SK-N-SH (cell line): ENCODE results near the gene ZBTB16.

Experiments used
- CHD2 ChIP-seq: fragments of 150-350 bp; IDR thresholded peaks from 2 replicates; pipeline ENCODE4 v1.6.1; 2018; ENCODE audit warnings: low read length; ENCODE audit not compliant: partially characterized antibody
- GABPA ChIP-seq: IDR thresholded peaks from 2 replicates; pipeline ENCODE4 v1.4.0; 2012; ENCODE audit warnings: low read depth, mild to moderate bottlenecking
- GATA2 ChIP-seq: sonication (generic); formaldehyde crosslinking; IDR thresholded peaks from 2 replicates; pipeline ENCODE4 v1.5.0; 2020; ENCODE audit warnings: mild to moderate bottlenecking, missing genetic modification reagents
- JUND ChIP-seq: IDR thresholded peaks from 2 replicates; pipeline ENCODE4 v1.4.0; 2012
- MXI1 ChIP-seq: IDR thresholded peaks from 2 replicates; pipeline ENCODE4 v1.6.1; 2012; ENCODE audit warnings: mild to moderate bottlenecking, low read depth, low read length, improper control_type of control experiment
- NRF1 ChIP-seq: IDR thresholded peaks from 2 replicates; pipeline ENCODE4 v1.6.1; 2012; ENCODE audit warnings: low read depth, mild to moderate bottlenecking, low read length
- TAF1 ChIP-seq: IDR thresholded peaks from 2 replicates; pipeline ENCODE4 v1.6.1; 2012; ENCODE audit warnings: low read depth, mild to moderate bottlenecking, low read length, moderate library complexity, borderline replicate concordance
- YY1 ChIP-seq: IDR thresholded peaks from 2 replicates; pipeline ENCODE4 v1.4.0; 2012; ENCODE audit warnings: low read depth, mild to moderate bottlenecking
- TF ChIP-seq, protein P1 (sequence below): fragments of 200-600 bp; sonication (generic); IDR thresholded peaks from 2 replicates; pipeline ENCODE4 v1.6.1; 2017; ENCODE audit warnings: antibody characterized with exemption, mild to moderate bottlenecking, moderate library complexity
- TF ChIP-seq, protein P2 (sequence below): IDR thresholded peaks from 2 replicates; pipeline ENCODE4 v1.4.0; 2012; ENCODE audit warnings: low read depth
- TF ChIP-seq, protein P3 (sequence below): IDR thresholded peaks from 2 replicates; pipeline ENCODE4 v1.4.0; 2012; ENCODE audit warnings: low read depth, borderline replicate concordance

DNA sequence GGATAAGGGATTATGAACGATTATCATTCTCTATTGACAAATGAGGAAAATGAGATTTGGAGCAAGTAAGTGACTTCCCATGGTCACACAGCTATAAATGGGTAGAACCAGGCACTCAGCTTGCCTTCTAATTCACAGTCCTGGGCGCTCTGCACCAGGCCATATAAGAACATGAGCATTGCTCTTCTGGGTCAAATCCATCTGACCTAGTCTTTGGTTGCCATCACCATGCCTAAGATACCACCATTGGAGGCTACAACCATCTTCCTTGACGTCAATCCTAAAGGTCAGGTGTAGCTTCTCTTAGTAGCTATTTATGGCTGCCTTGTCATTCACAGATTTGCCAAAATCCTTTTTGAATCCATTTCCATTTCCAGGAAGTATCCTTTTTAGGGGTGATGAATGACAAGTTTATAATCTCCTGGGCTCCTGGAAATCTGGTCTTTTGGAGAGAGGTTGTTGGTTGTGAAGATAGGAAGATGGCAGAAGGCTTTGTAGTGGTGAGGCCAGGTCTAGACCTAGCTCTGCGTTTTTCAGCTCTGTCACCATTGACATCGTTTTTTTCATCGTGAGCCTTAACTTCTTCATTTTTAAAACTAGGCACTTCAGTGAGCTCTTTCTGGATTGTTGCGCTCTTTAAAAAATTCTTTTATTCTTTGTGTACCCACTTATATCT is 11.1 kb downstream of the ZBTB16 start:
- TF ChIP-seq YY1 (no peak), MXI1 (no peak), CHD2 (no peak), GATA2 (CRISPR knock-in tag) (no peak), GABPA (no peak), TAF1 (no peak), JUND (no peak), NRF1 (no peak)
- TF ChIP-seq, protein P1, sequence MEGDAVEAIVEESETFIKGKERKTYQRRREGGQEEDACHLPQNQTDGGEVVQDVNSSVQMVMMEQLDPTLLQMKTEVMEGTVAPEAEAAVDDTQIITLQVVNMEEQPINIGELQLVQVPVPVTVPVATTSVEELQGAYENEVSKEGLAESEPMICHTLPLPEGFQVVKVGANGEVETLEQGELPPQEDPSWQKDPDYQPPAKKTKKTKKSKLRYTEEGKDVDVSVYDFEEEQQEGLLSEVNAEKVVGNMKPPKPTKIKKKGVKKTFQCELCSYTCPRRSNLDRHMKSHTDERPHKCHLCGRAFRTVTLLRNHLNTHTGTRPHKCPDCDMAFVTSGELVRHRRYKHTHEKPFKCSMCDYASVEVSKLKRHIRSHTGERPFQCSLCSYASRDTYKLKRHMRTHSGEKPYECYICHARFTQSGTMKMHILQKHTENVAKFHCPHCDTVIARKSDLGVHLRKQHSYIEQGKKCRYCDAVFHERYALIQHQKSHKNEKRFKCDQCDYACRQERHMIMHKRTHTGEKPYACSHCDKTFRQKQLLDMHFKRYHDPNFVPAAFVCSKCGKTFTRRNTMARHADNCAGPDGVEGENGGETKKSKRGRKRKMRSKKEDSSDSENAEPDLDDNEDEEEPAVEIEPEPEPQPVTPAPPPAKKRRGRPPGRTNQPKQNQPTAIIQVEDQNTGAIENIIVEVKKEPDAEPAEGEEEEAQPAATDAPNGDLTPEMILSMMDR, result no peak
- TF ChIP-seq, protein P2, sequence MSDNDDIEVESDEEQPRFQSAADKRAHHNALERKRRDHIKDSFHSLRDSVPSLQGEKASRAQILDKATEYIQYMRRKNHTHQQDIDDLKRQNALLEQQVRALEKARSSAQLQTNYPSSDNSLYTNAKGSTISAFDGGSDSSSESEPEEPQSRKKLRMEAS, result no peak
- TF ChIP-seq, protein P3, sequence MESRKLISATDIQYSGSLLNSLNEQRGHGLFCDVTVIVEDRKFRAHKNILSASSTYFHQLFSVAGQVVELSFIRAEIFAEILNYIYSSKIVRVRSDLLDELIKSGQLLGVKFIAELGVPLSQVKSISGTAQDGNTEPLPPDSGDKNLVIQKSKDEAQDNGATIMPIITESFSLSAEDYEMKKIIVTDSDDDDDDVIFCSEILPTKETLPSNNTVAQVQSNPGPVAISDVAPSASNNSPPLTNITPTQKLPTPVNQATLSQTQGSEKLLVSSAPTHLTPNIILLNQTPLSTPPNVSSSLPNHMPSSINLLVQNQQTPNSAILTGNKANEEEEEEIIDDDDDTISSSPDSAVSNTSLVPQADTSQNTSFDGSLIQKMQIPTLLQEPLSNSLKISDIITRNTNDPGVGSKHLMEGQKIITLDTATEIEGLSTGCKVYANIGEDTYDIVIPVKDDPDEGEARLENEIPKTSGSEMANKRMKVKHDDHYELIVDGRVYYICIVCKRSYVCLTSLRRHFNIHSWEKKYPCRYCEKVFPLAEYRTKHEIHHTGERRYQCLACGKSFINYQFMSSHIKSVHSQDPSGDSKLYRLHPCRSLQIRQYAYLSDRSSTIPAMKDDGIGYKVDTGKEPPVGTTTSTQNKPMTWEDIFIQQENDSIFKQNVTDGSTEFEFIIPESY, result no peak
